IMR-90 (cell line): ENCODE data around the gene RAPGEF2. TPM values are rescaled to one million over a fixed set of nuclear protein-coding genes. Genes with fewer than 3 reads are reported as not detected.

Experiments
- ATAC-seq: fragments of 200-7000 bp; cut with Tn5 transposase; 2 replicates; pipeline ENCODE4 v1.9.1; 2020; ENCODE audit warnings: low read depth, mild to moderate bottlenecking, moderate library complexity
- BruUV-seq: library from RNA; stranded (reverse); fragments of 400-500 nt; replicated peaks from 2 replicates; lab custom pipeline; 2021; lab: Mats Ljungman, UMichigan
- CTCF ChIA-PET: fragments of 300-600 bp; formaldehyde crosslinking; extraction: SDS; loops from one replicate; lab custom pipeline; 2021; ENCODE audit warnings: antibody characterized with exemption; lab: Yijun Ruan, JAX
- POLR2A ChIA-PET: fragments of 300-600 bp; sonication (Branson Sonifier 250); formaldehyde crosslinking; loops from one replicate; lab custom pipeline; 2022; ENCODE audit warnings: antibody characterized with exemption; ENCODE audit not compliant: unreplicated experiment; lab: Charles Lee
- DNase-seq: peaks from one replicate; pipeline ENCODE4 v3.0.0; 2013
- H2AFZ ChIP-seq: replicated peaks from 2 replicates; pipeline ENCODE3; 2013; ENCODE audit warnings: low read length, mild to moderate bottlenecking; ENCODE audit not compliant: poor library complexity
- H2AK5ac ChIP-seq: 2 replicates; pipeline ENCODE4 v1.6.1; 2013; ENCODE audit warnings: low read depth, low read length, inconsistent platforms
- H2AK9ac ChIP-seq: replicated peaks from 2 replicates; pipeline ENCODE3; 2013; ENCODE audit warnings: mild to moderate bottlenecking, low read depth, low read length, moderate library complexity; ENCODE audit not compliant: poor library complexity
- H2BK120ac ChIP-seq: 2 replicates; pipeline ENCODE4 v1.6.1; 2013; ENCODE audit warnings: low read depth, low read length, inconsistent platforms
- H2BK15ac ChIP-seq: 3 replicates; pipeline ENCODE4 v1.6.1; 2013; ENCODE audit warnings: low read depth, low read length, inconsistent platforms
- H2BK20ac ChIP-seq: 2 replicates; pipeline ENCODE4 v1.6.1; 2013; ENCODE audit warnings: low read depth, mild to moderate bottlenecking, inconsistent platforms, low read length, moderate library complexity
- H2BK5ac ChIP-seq: 2 replicates; pipeline ENCODE4 v1.6.1; 2013; ENCODE audit warnings: mild to moderate bottlenecking, low read depth, low read length, inconsistent platforms; ENCODE audit not compliant: poor library complexity, severe bottlenecking
- H3K14ac ChIP-seq: replicated peaks from 2 replicates; pipeline ENCODE4 v1.6.1; 2013; ENCODE audit warnings: low read depth, low read length, inconsistent platforms
- H3K18ac ChIP-seq: 2 replicates; pipeline ENCODE4 v1.6.1; 2013; ENCODE audit warnings: low read depth, low read length, control low read depth
- H3K23ac ChIP-seq: 2 replicates; pipeline ENCODE4 v1.6.1; 2013; ENCODE audit warnings: low read depth, low read length, inconsistent platforms
- H3K27ac ChIP-seq: 2 replicates; pipeline ENCODE4 v1.5.1; 2013; ENCODE audit warnings: mild to moderate bottlenecking, control low read depth, low read length; ENCODE audit not compliant: insufficient read depth
- H3K27me3 ChIP-seq: 2 replicates; pipeline ENCODE4 v1.6.1; 2013; ENCODE audit warnings: low read length; ENCODE audit not compliant: control insufficient read depth, insufficient read depth
- H3K36me3 ChIP-seq: 2 replicates; pipeline ENCODE4 v1.6.1; 2013; ENCODE audit warnings: low read length, mixed read lengths; ENCODE audit not compliant: control insufficient read depth, insufficient read depth
- H3K4ac ChIP-seq: 2 replicates; pipeline ENCODE4 v1.6.1; 2013; ENCODE audit warnings: low read depth, low read length, inconsistent platforms
- H3K4me1 ChIP-seq: 2 replicates; pipeline ENCODE4 v1.6.1; 2013; ENCODE audit warnings: low read length, mixed read lengths; ENCODE audit not compliant: control insufficient read depth, insufficient read depth
- H3K4me2 ChIP-seq: 2 replicates; pipeline ENCODE4 v1.6.1; 2013; ENCODE audit warnings: low read depth, mild to moderate bottlenecking, control low read depth, low read length, moderate library complexity
- H3K4me3 ChIP-seq: 2 replicates; pipeline ENCODE4 v1.5.1; 2013; ENCODE audit warnings: low read depth, mild to moderate bottlenecking, control low read depth, low read length, moderate library complexity; ENCODE audit not compliant: insufficient read depth
- H3K56ac ChIP-seq: 2 replicates; pipeline ENCODE4 v1.6.1; 2013; ENCODE audit warnings: low read length, inconsistent platforms; ENCODE audit not compliant: insufficient read depth; ENCODE audit errors: extremely low read depth
- H3K79me1 ChIP-seq, 2 experiments: 2 replicates each; pipeline ENCODE4 v1.6.1; 2013; ENCODE audit warnings: low read length in 2 of 2, inconsistent platforms in 1 of 2, low read depth in 1 of 2
- H3K9ac ChIP-seq: 2 replicates; pipeline ENCODE4 v1.6.1; 2013; ENCODE audit warnings: low read depth, low read length, control low read depth
- H3K9me1 ChIP-seq: 2 replicates; pipeline ENCODE4 v1.6.1; 2013; ENCODE audit warnings: low read length, inconsistent platforms; ENCODE audit not compliant: insufficient read depth
- H3K9me3 ChIP-seq: 2 replicates; pipeline ENCODE4 v1.6.1; 2013; ENCODE audit warnings: low read length; ENCODE audit not compliant: control insufficient read depth, insufficient read depth
- H4K20me1 ChIP-seq: 2 replicates; pipeline ENCODE4 v1.6.1; 2013; ENCODE audit warnings: low read length, inconsistent platforms; ENCODE audit not compliant: insufficient read depth
- H4K5ac ChIP-seq: 2 replicates; pipeline ENCODE4 v1.6.1; 2013; ENCODE audit warnings: mild to moderate bottlenecking, low read depth, low read length, control low read depth
- H4K8ac ChIP-seq, 2 experiments: 2 replicates each; pipeline ENCODE4 v1.6.1; 2013; ENCODE audit warnings: low read depth in 2 of 2, low read length in 2 of 2, control low read depth in 1 of 2, inconsistent platforms in 1 of 2
- H4K91ac ChIP-seq: 2 replicates; pipeline ENCODE4 v1.6.1; 2013; ENCODE audit warnings: low read depth, low read length, inconsistent platforms; ENCODE audit not compliant: insufficient read depth
- BHLHE40 ChIP-seq: fragments of 150-350 bp; IDR thresholded peaks from 2 replicates; pipeline ENCODE4 v1.6.1; 2016; ENCODE audit warnings: mild to moderate bottlenecking, low read depth, low read length
- CEBPB ChIP-seq: IDR thresholded peaks from 2 replicates; pipeline ENCODE4 v1.6.1; 2012; ENCODE audit warnings: low read depth, low read length, improper control_type of control experiment
- CHD1 ChIP-seq: IDR thresholded peaks from 2 replicates; pipeline ENCODE4 v1.6.1; 2012; ENCODE audit warnings: low read depth, low read length, improper control_type of control experiment
- CTCF ChIP-seq: conservative IDR thresholded peaks from 2 replicates; pipeline ENCODE4 v1.5.1; 2012; ENCODE audit warnings: mild to moderate bottlenecking, low read depth, low read length, improper control_type of control experiment
- ELK1 ChIP-seq: fragments of 150-350 bp; IDR thresholded peaks from 2 replicates; pipeline ENCODE4 v1.6.1; 2016; ENCODE audit warnings: low read depth, mild to moderate bottlenecking, low read length, moderate library complexity, borderline replicate concordance
- FOS ChIP-seq: fragments of 150-350 bp; IDR thresholded peaks from 2 replicates; pipeline ENCODE4 v1.6.1; 2016; ENCODE audit warnings: low read depth, low read length
- MXI1 ChIP-seq: IDR thresholded peaks from 2 replicates; pipeline ENCODE4 v1.6.1; 2012; ENCODE audit warnings: low read depth, mild to moderate bottlenecking, low read length, moderate library complexity, borderline replicate concordance
- NFE2L2 ChIP-seq: fragments of 150-350 bp; IDR thresholded peaks from 2 replicates; pipeline ENCODE4 v1.6.1; 2016; ENCODE audit warnings: low read depth, mild to moderate bottlenecking, low read length
- POLR2A ChIP-seq: IDR thresholded peaks from 2 replicates; pipeline ENCODE4 v1.6.1; 2012; ENCODE audit warnings: mild to moderate bottlenecking, low read depth, low read length
- RAD21 ChIP-seq: IDR thresholded peaks from 2 replicates; pipeline ENCODE4 v1.6.1; 2012; ENCODE audit warnings: low read length, improper control_type of control experiment
- RCOR1 ChIP-seq: IDR thresholded peaks from 2 replicates; pipeline ENCODE4 v1.6.1; 2012; ENCODE audit warnings: mild to moderate bottlenecking, low read length, improper control_type of control experiment; ENCODE audit not compliant: insufficient replicate concordance
- RFX5 ChIP-seq: IDR thresholded peaks from 2 replicates; pipeline ENCODE4 v1.8.0; 2012; ENCODE audit warnings: low read depth, mild to moderate bottlenecking, low read length, moderate library complexity
- SMC3 ChIP-seq: fragments of 150-350 bp; IDR thresholded peaks from 2 replicates; pipeline ENCODE4 v1.6.1; 2016; ENCODE audit warnings: low read depth, mild to moderate bottlenecking, antibody characterized with exemption, low read length, moderate library complexity
- WGBS, 2 experiments: methylation state at CpG; one replicate each; pipeline versions ENCODE4 v1.1.5 to v1.1.7; 2013; ENCODE audit warnings: missing lambda C conversion rate in 2 of 2; ENCODE audit not compliant: insufficient read length in 1 of 2; ENCODE audit errors: extremely low coverage in 2 of 2; 5-methylcytosine and 5-hydroxymethylcytosine counted together
- dilution Hi-C: fragments of 300-500 bp; cut with HindIII; formaldehyde crosslinking; loops from one replicate; pipeline ENCODE4 v1.14.3; 2018; ENCODE audit warnings: low sequenced_read_pairs; ENCODE audit not compliant: unreplicated experiment
- in situ Hi-C: fragments of 300-500 bp; cut with MboI; formaldehyde crosslinking; loops from 3 replicates; pipeline ENCODE4 v1.14.3; 2019; ENCODE audit warnings: low sequenced_read_pairs, inconsistent platforms, mixed read lengths
- intact Hi-C: fragments of 100-400 bp; cut with micrococcal nuclease; formaldehyde crosslinking; loops from 2 replicates; pipeline ENCODE4 v1.10.0; 2022
- polyA plus RNA-seq, 3 experiments: library from polyadenylated mRNA; depleted of rRNA; stranded (reverse); fragments of >200 nt; gene quantifications; 2 replicates each; pipeline ENCODE4 v1.2.3, GENCODE V29; 2012; ENCODE audit warnings: low replicate concordance in 1 of 3
- total RNA-seq: library from RNA; depleted of rRNA; stranded (reverse); fragments of >200 nt; gene quantifications from 2 replicates; pipeline ENCODE4 v1.2.3, GENCODE V29; 2012

The RAPGEF2 gene
- total and polyA plus RNA-seq, 2 of the 4 experiments (the other 2 are of a cell fraction): 27.6 to 109 TPM

- 98% methylated on average over 17 of the region's 35 CpGs; no CpG with 5 or more reads in 1 of the 2 experiments for WGBS, 2 experiments
- no peak overlapping the region for H2BK20ac ChIP-seq
- no peak for DNase-seq
- no peaks in the 10 kb centered on the region for H3K27me3 ChIP-seq
- in situ Hi-C loops (no loop called here), intact Hi-C loops (no loop called here), dilution Hi-C loops (no loop called here)
- H2AK5ac ChIP-seq: no peak overlapping the region
- H3K36me3 ChIP-seq: peaks cover 8% of the 10 kb centered on the region
- ChIA-PET CTCF (no interaction called here), POLR2A (no interaction called here)
- H4K8ac ChIP-seq: no peak overlapping the region
- no peak overlapping the region for H3K4me3 ChIP-seq
- no peak overlapping the region for H3K23ac ChIP-seq
- no peak overlapping the region for H4K5ac ChIP-seq
- peaks cover 4% of the 10 kb centered on the region; the same call in 1 of the 2 replicates for H3K9me1 ChIP-seq
- H3K4me2 ChIP-seq: no peak overlapping the region
- peaks cover 3% of the 10 kb centered on the region; the same call in 1 of the 2 replicates for H4K20me1 ChIP-seq
- BruUV-seq: no TSS peak
- H3K18ac ChIP-seq: no peak overlapping the region
- no peak for TF ChIP-seq CTCF
- TF ChIP-seq BHLHE40: no peak
- TF ChIP-seq RAD21: no peak
- no peak for TF ChIP-seq ELK1
- no peak for TF ChIP-seq NFE2L2
- no peak for TF ChIP-seq RCOR1
- no peak for TF ChIP-seq FOS
- no peak for TF ChIP-seq SMC3
- TF ChIP-seq CEBPB: no peak
- TF ChIP-seq RFX5: no peak
- TF ChIP-seq MXI1: no peak
- no peak for TF ChIP-seq CHD1
- no peak for TF ChIP-seq POLR2A
- no peak overlapping the region for H4K91ac ChIP-seq
- no peak overlapping the region for H2BK15ac ChIP-seq
- no peak overlapping the region for H2AFZ ChIP-seq
- peaks cover 19 to 39% of the 10 kb centered on the region in 2 experiments for H3K79me1 ChIP-seq
- 0 out of 2 replicates have a peak, but pooled peaks cover 3% of the 10 kb centered on the region for H3K9me3 ChIP-seq
- no peak overlapping the region for H3K4ac ChIP-seq
- H3K56ac ChIP-seq: no peak overlapping the region
- peaks cover 8% of the 10 kb centered on the region for H3K4me1 ChIP-seq
- H2BK5ac ChIP-seq: no peak overlapping the region
- H3K14ac ChIP-seq: no peak overlapping the region
- no peak overlapping the region for H3K27ac ChIP-seq
- H2BK120ac ChIP-seq: no peak overlapping the region
- no peak overlapping the region for H2AK9ac ChIP-seq
- H3K9ac ChIP-seq: no peak overlapping the region
- no peak for ATAC-seq
Observed at GRCh38 chr4:159250751-159251325, 148.0 kb downstream of the RAPGEF2 start.
